ENCODE measurements around the gene ELFN1. TPM values are rescaled to one million over a fixed set of nuclear protein-coding genes. Genes with fewer than 3 reads are reported as not detected.

Gene ELFN1
- total RNA-seq, 1 donor from 2014 or later, result 1.4 TPM

- Histone ChIP-seq H3K36me3 (no peaks in the 10 kb centered on the region), H3K9me3 (no peaks in the 10 kb centered on the region), H3K27me3 (ENCODE audit: low read depth) (peaks cover 56% of the 10 kb centered on the region), H3K4me3 (no peak overlapping the region), H3K4me1 (peaks cover 13% of the 10 kb centered on the region), H3K27ac (no peak overlapping the region)
- DNase-seq, result no peak
- no peak for ATAC-seq
- no peak for TF ChIP-seq CTCF (IDR thresholded peaks at IDR 0.05)
- intact Hi-C loops (cut with DNase I), result no loop called here
Observed at GRCh38 chr7:1661461-1661860, 8.6 kb upstream of the ELFN1 start.

- H3K36me3 ChIP-seq, result no peaks in the 10 kb centered on the region
- no peak for TF ChIP-seq CTCF (IDR thresholded peaks at IDR 0.05)
- no peak overlapping the region for H3K4me3 ChIP-seq
- intact Hi-C loops (cut with DNase I), result no loop called here
- peaks cover 19% of the 10 kb centered on the region for H3K4me1 ChIP-seq
- peaks cover 57% of the 10 kb centered on the region for H3K27me3 ChIP-seq (ENCODE audit: low read depth)
- ATAC-seq (no peak), DNase-seq (peak; percentile 17)
- H3K9me3 ChIP-seq, result no peaks in the 10 kb centered on the region
- H3K27ac ChIP-seq, result no peak overlapping the region
Observed at GRCh38 chr7:1662101-1662500, 8.0 kb upstream of the ELFN1 start.

GRCh38 chr7:1662767-1663166, 7.3 kb upstream of the ELFN1 start:
- intact Hi-C loops (cut with DNase I), result no loop called here
- no peak for TF ChIP-seq CTCF (IDR thresholded peaks at IDR 0.05)
- H3K9me3 ChIP-seq, result no peaks in the 10 kb centered on the region
- peaks cover 60% of the 10 kb centered on the region for H3K27me3 ChIP-seq (ENCODE audit: low read depth)
- peaks cover 24% of the 10 kb centered on the region for H3K4me1 ChIP-seq
- no peaks in the 10 kb centered on the region for H3K36me3 ChIP-seq
- no peak overlapping the region for H3K27ac ChIP-seq
- H3K4me3 ChIP-seq, result no peak overlapping the region
- ATAC-seq, result no peak
- peak; percentile 21 for DNase-seq

- Histone ChIP-seq H3K9me3 (no peaks in the 10 kb centered on the region), H3K27me3 (ENCODE audit: low read depth) (peaks cover 65% of the 10 kb centered on the region), H3K4me3 (no peak overlapping the region), H3K27ac (no peak overlapping the region), H3K4me1 (peaks cover 24% of the 10 kb centered on the region), H3K36me3 (no peaks in the 10 kb centered on the region)
- no peak for TF ChIP-seq CTCF (IDR thresholded peaks at IDR 0.05)
- no peak for ATAC-seq
- peak; percentile 34 for DNase-seq
- intact Hi-C loops (cut with DNase I), result no loop called here
Observed at GRCh38 chr7:1663223-1663622, 6.9 kb upstream of the ELFN1 start.

GRCh38 chr7:1663857-1664651, 6.0 kb upstream of the ELFN1 start:
- TF ChIP-seq CTCF (IDR thresholded peaks at IDR 0.05), result no peak
- no peak overlapping the region for H3K27ac ChIP-seq
- H3K27me3 ChIP-seq (ENCODE audit: low read depth), result peaks cover 73% of the 10 kb centered on the region
- DNase-seq, result peak; percentile 49
- peak overlapping the region; percentile 60 for H3K4me3 ChIP-seq
- H3K36me3 ChIP-seq, result no peaks in the 10 kb centered on the region
- peaks cover 24% of the 10 kb centered on the region for H3K4me1 ChIP-seq
- ATAC-seq, result no peak
- intact Hi-C loops (cut with DNase I), result no loop called here
- H3K9me3 ChIP-seq, result no peaks in the 10 kb centered on the region

Measured in lower lobe of right lung (tissue), 2 donors.